ENCODE data around the gene SHB. TPM values are rescaled to one million over a fixed set of nuclear protein-coding genes. Genes with fewer than 3 reads are reported as not detected.

The SHB gene
- total and polyA plus RNA-seq, 2 experiments from 2014 or later = 20.8 to 48.3 TPM

GRCh38 chr9:38011991-38012390 is 57.0 kb downstream of the SHB start:
- Histone ChIP-seq H3K36me3 (replicated peaks; ENCODE audit: insufficient read depth, low read depth) (no peaks in the 10 kb centered on the region), H4K20me1 (ENCODE audit: insufficient read depth, poor library complexity, severe bottlenecking) (no peaks in the 10 kb centered on the region), H2AFZ (no peak overlapping the region), H3K79me2 (peaks cover 85% of the 10 kb centered on the region), H3K27ac (no peak overlapping the region), H3K27me3 (no peaks in the 10 kb centered on the region), H3K4me2 (no peak overlapping the region), H3K4me1 (ENCODE audit: insufficient read depth) (peaks cover 33% of the 10 kb centered on the region), H3K9me3 (ENCODE audit: low read depth) (no peaks in the 10 kb centered on the region), H3K4me3 (no peak overlapping the region), H3K9me2 (replicated peaks; ENCODE audit: insufficient read depth) (no peaks in the 10 kb centered on the region)
- 95% methylated on average over 5 of the region's 5 CpGs for WGBS (ENCODE audit: low lambda C conversion rate, missing lambda C conversion rate)
- DNase-seq (ENCODE audit: low spot score) = no peak
- TF ChIP-seq EZH2phosphoT487 (IDR thresholded peaks at IDR 0.05; ENCODE audit: low read depth, severe bottlenecking, unreplicated experiment) = no peak
- TF ChIP-seq EZH2 (IDR thresholded peaks at IDR 0.05; ENCODE audit: borderline replicate concordance) = no peak
- no peak for TF ChIP-seq CTCF (IDR thresholded peaks at IDR 0.05; ENCODE audit: poor library complexity)

GRCh38 chr9:38010918-38011704 is 57.9 kb downstream of the SHB start:
- Histone ChIP-seq H2AFZ (no peak overlapping the region), H3K36me3 (replicated peaks; ENCODE audit: insufficient read depth, low read depth) (no peaks in the 10 kb centered on the region), H3K4me2 (no peak overlapping the region), H3K27me3 (no peaks in the 10 kb centered on the region), H3K9me3 (ENCODE audit: low read depth) (no peaks in the 10 kb centered on the region), H3K9me2 (replicated peaks; ENCODE audit: insufficient read depth) (no peaks in the 10 kb centered on the region), H3K27ac (no peak overlapping the region), H3K4me3 (no peak overlapping the region), H4K20me1 (ENCODE audit: insufficient read depth, poor library complexity, severe bottlenecking) (no peaks in the 10 kb centered on the region), H3K79me2 (peaks cover 85% of the 10 kb centered on the region), H3K4me1 (ENCODE audit: insufficient read depth) (peaks cover 25% of the 10 kb centered on the region)
- TF ChIP-seq EZH2phosphoT487 (IDR thresholded peaks at IDR 0.05; ENCODE audit: low read depth, severe bottlenecking, unreplicated experiment) (no peak), CTCF (IDR thresholded peaks at IDR 0.05; ENCODE audit: poor library complexity) (no peak), EZH2 (IDR thresholded peaks at IDR 0.05; ENCODE audit: borderline replicate concordance) (no peak)
- WGBS (ENCODE audit: low lambda C conversion rate, missing lambda C conversion rate) = 82% methylated on average over 7 of the region's 7 CpGs
- DNase-seq (ENCODE audit: low spot score) = no peak

- no peaks in the 10 kb centered on the region for H3K36me3 ChIP-seq (replicated peaks; ENCODE audit: insufficient read depth, low read depth)
- no peak for TF ChIP-seq EZH2phosphoT487 (IDR thresholded peaks at IDR 0.05; ENCODE audit: low read depth, severe bottlenecking, unreplicated experiment)
- TF ChIP-seq EZH2 (IDR thresholded peaks at IDR 0.05; ENCODE audit: borderline replicate concordance) = no peak
- TF ChIP-seq CTCF (IDR thresholded peaks at IDR 0.05; ENCODE audit: poor library complexity) = no peak
- H3K9me3 ChIP-seq (ENCODE audit: low read depth) = no peaks in the 10 kb centered on the region
- peak overlapping the region; percentile 95 for H3K27ac ChIP-seq
- no peaks in the 10 kb centered on the region for H3K27me3 ChIP-seq
- no peak overlapping the region for H3K4me2 ChIP-seq
- H3K4me1 ChIP-seq (ENCODE audit: insufficient read depth) = peaks cover 21% of the 10 kb centered on the region
- WGBS (ENCODE audit: low lambda C conversion rate, missing lambda C conversion rate) = 84% methylated on average over 4 of the region's 4 CpGs
- H3K4me3 ChIP-seq = no peak overlapping the region
- no peak overlapping the region for H2AFZ ChIP-seq
- no peaks in the 10 kb centered on the region for H3K9me2 ChIP-seq (replicated peaks; ENCODE audit: insufficient read depth)
- H4K20me1 ChIP-seq (ENCODE audit: insufficient read depth, poor library complexity, severe bottlenecking) = peaks cover 3% of the 10 kb centered on the region
- DNase-seq (ENCODE audit: low spot score) = no peak
- H3K79me2 ChIP-seq = peaks cover 85% of the 10 kb centered on the region
Measured at GRCh38 chr9:38009990-38010389, 59.0 kb downstream of the SHB start.
